Placental pericyte (primary cell): ENCODE measurements around the gene PCAT7. TPM values are rescaled to one million over a fixed set of nuclear protein-coding genes. Genes with fewer than 3 reads are reported as not detected.

Experiments
- small RNA-seq: library from RNA; depleted of rRNA; stranded (forward); fragments of <200 nt; gene quantifications from one replicate; pipeline ENCODE3, GENCODE V24; 2012; ENCODE audit warnings: low replicate concordance
- total RNA-seq: library from RNA; depleted of rRNA; stranded (reverse); fragments of >200 nt; gene quantifications from 2 replicates; pipeline ENCODE4 v1.2.3, GENCODE V29; 2012

Gene PCAT7
- total RNA-seq = 0.66 and 1.0 TPM in 2 replicates

GRCh38 chr9:94554439-94555331 lies at the start of gene PCAT7:
TSS of gene PCAT7 (plus strand) at chr9:94555083.

GRCh38 chr9:94593459-94594345 lies 38.8 kb downstream of the PCAT7 start, which contains the start of gene FBP2:
TSS of gene FBP2 (minus strand) at chr9:94593824. CDS start at chr9:94593726, 98 bp downstream.

Small RNA genes lying within 50 kb of the gene (small RNA-seq; reads per million reads assigned to genes)
- not detected for gene RNU6-669P

Other genes with a start within 250 kb of the PCAT7 start
- gene NUTM2F, start 226.4 kb upstream of the PCAT7 start, total RNA-seq = not detected in 2 replicates
- gene FBP2, start 38.7 kb downstream of the PCAT7 start, total RNA-seq = not detected in 2 replicates
- gene FBP1, start 84.4 kb downstream of the PCAT7 start, total RNA-seq = not detected in 2 replicates
- gene AOPEP, start 171.6 kb downstream of the PCAT7 start, total RNA-seq = 37.2 and 66.0 TPM in 2 replicates